HEK293 (cell line): Measurements from ENCODE around the gene OR4K13.

Experiments used
- ZIC2 ChIP-seq: fragments of 450-650 bp; formaldehyde crosslinking; IDR thresholded peaks from 2 replicates; pipeline ENCODE4 v1.5.1; 2016; ENCODE audit warnings: missing biosample characterization, missing genetic modification characterization
- ZNF211 ChIP-seq: fragments of 450-650 bp; formaldehyde crosslinking; IDR thresholded peaks from 2 replicates; pipeline ENCODE4 v1.5.1; 2016; ENCODE audit warnings: low read depth, missing biosample characterization, missing genetic modification characterization
- TF ChIP-seq, protein P1 (sequence below): fragments of 450-650 bp; formaldehyde crosslinking; IDR thresholded peaks from 2 replicates; pipeline ENCODE4 v1.5.1; 2016; ENCODE audit warnings: missing biosample characterization, missing genetic modification characterization

DNA sequence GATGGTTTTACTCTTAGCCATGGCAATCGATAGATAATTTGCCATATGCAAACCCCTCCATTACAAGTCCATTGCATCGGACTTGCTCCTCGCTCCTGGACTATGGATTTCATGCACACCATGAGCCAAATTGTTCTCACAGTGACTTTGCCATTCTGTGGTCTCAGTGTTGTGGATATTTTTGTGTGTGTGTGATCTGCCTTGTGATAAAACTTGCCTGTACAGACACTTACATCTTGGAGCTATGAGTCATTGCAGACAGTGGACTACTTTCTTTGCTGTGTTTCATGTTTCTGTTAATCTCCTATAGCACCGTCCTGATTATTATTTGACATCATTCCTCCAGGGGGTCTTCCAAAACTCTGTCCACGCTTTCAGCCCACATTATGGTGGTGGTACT is 8.4 kb upstream of the OR4K13 start:
- TF ChIP-seq, protein P1, sequence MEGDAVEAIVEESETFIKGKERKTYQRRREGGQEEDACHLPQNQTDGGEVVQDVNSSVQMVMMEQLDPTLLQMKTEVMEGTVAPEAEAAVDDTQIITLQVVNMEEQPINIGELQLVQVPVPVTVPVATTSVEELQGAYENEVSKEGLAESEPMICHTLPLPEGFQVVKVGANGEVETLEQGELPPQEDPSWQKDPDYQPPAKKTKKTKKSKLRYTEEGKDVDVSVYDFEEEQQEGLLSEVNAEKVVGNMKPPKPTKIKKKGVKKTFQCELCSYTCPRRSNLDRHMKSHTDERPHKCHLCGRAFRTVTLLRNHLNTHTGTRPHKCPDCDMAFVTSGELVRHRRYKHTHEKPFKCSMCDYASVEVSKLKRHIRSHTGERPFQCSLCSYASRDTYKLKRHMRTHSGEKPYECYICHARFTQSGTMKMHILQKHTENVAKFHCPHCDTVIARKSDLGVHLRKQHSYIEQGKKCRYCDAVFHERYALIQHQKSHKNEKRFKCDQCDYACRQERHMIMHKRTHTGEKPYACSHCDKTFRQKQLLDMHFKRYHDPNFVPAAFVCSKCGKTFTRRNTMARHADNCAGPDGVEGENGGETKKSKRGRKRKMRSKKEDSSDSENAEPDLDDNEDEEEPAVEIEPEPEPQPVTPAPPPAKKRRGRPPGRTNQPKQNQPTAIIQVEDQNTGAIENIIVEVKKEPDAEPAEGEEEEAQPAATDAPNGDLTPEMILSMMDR, result no peak
- TF ChIP-seq ZNF211 (no peak), ZIC2 (tag by site-specific recombination) (no peak)
